Body of pancreas (tissue), 4 donors: Measurements from ENCODE around the gene ZBTB4.
"Not testable (repeated sequence)": the region's sequence is repeated elsewhere in the genome, so short reads cannot be mapped to it uniquely, and the experiment has no call there.

Source experiments
- CTCF ChIP-seq, 7 experiments: fragments of 450-650 bp in 4 of 7; fragments of 200-600 bp in 3 of 7; sonication (generic) in 3 of 7; IDR thresholded peaks; one replicate each; pipeline ENCODE4 v1.5.1; 2016 to 2019; ENCODE audit warnings: antibody characterized with exemption in 7 of 7
- POLR2A ChIP-seq, 3 donors: fragments of 450-650 bp; IDR thresholded peaks; one replicate each; pipeline ENCODE4 v1.6.1; 2016; ENCODE audit warnings: antibody characterized with exemption in 3 of 3, mild to moderate bottlenecking in 2 of 3

- not testable (repeated sequence) for TF ChIP-seq CTCF, POLR2A (IDR thresholded peaks at IDR 0.05)
Measured at GRCh38 chr17:7481275-7481674, 1.8 kb upstream of the ZBTB4 start, which contains the start of gene SLC35G6.
